Right lobe of liver (tissue), 6 donors: ENCODE measurements around the gene STAT5B. TPM values are rescaled to one million over a fixed set of nuclear protein-coding genes. Genes with fewer than 3 reads are reported as not detected.

ENCODE experiments used
- ATAC-seq, 4 donors: fragments of 200-7000 bp; cut with Tn5 transposase; one replicate each; pipeline ENCODE4 v1.9.1; 2020; ENCODE audit warnings: mild to moderate bottlenecking in 4 of 4, moderate library complexity in 4 of 4
- DNase-seq, 3 donors: peaks; one replicate each; pipeline ENCODE4 v3.0.0-alpha.2; 2020
- H3K27ac ChIP-seq, 3 donors: fragments of 200-600 bp; one replicate each; pipeline ENCODE4 v1.8.0; 2022
- H3K27me3 ChIP-seq, 2 donors: fragments of 200-600 bp; one replicate each; pipeline ENCODE4 v1.8.0; 2022
- H3K36me3 ChIP-seq, 4 donors: fragments of 200-600 bp; sonication (generic) in 1 of 4; one replicate each; pipeline versions ENCODE4 v1.5.1 to v1.8.0; 2017 to 2022; ENCODE audit warnings: control low read depth in 1 of 4
- H3K4me1 ChIP-seq, 4 donors: fragments of 200-600 bp; sonication (generic) in 1 of 4; one replicate each; pipeline versions ENCODE4 v1.5.1 to v1.8.0; 2017 to 2022; ENCODE audit warnings: control low read depth in 1 of 4
- H3K4me3 ChIP-seq, 3 donors: fragments of 200-600 bp; one replicate each; pipeline ENCODE4 v1.8.0; 2022
- H3K9me3 ChIP-seq, 4 donors: fragments of 200-600 bp; sonication (generic) in 1 of 4; one replicate each; pipeline versions ENCODE4 v1.5.1 to v1.8.0; 2017 to 2022; ENCODE audit warnings: control low read depth in 1 of 4
- POLR2A ChIP-seq: fragments of 450-650 bp; IDR thresholded peaks from one replicate; pipeline ENCODE4 v1.6.1; 2017; ENCODE audit warnings: antibody characterized with exemption, mild to moderate bottlenecking
- WGBS: methylation state at CpG from one replicate; pipeline ENCODE4 v1.1.6; 2018; ENCODE audit warnings: low coverage, low lambda C conversion rate; ENCODE audit not compliant: insufficient coverage; ENCODE audit errors: missing lambda C conversion rate; 5-methylcytosine and 5-hydroxymethylcytosine counted together
- intact Hi-C, 2 donors: fragments of 100-400 bp; cut with DNase I; formaldehyde crosslinking; loops; one replicate each; pipeline versions ENCODE4 v1.11.2 to v1.14.1; 2022
- total RNA-seq, 6 experiments: library from RNA; depleted of rRNA in 2 of 6; stranded (reverse); fragments of >200 nt in 2 of 6; fragmentation: NEBNext Ultra II Directional in 3 of 6; extraction: Animal tissue kit (Norgen Biotek cat#: 25700) in 3 of 6; gene quantifications; one replicate each; pipeline versions ENCODE4 v1.1.0 to v1.2.4, GENCODE V29; 2016 to 2023
- TF ChIP-seq, protein P1 (sequence below), 4 donors: fragments of 200-600 bp in 3 of 4; fragments of 450-650 bp in 1 of 4; IDR thresholded peaks; one replicate each; pipeline versions ENCODE4 v1.5.1 to v1.8.0; 2016 to 2022; ENCODE audit warnings: antibody characterized with exemption in 4 of 4, mild to moderate bottlenecking in 2 of 4
- donor health status: DM: no; HTN: yes; CAD: no.
- donor health status: DM: no; HTN: no; CAD: no.
- donor health status: DM: no; HTN: no; CAD: no.
- donor health status: DM: no; HTN: yes; CAD: no.
- donor health status: DM: no; HTN: yes; CAD: no.

Gene STAT5B
- total RNA-seq, 6 experiments from 2014 or later = 21.2 to 29.0 (median 26.7) TPM

DNA sequence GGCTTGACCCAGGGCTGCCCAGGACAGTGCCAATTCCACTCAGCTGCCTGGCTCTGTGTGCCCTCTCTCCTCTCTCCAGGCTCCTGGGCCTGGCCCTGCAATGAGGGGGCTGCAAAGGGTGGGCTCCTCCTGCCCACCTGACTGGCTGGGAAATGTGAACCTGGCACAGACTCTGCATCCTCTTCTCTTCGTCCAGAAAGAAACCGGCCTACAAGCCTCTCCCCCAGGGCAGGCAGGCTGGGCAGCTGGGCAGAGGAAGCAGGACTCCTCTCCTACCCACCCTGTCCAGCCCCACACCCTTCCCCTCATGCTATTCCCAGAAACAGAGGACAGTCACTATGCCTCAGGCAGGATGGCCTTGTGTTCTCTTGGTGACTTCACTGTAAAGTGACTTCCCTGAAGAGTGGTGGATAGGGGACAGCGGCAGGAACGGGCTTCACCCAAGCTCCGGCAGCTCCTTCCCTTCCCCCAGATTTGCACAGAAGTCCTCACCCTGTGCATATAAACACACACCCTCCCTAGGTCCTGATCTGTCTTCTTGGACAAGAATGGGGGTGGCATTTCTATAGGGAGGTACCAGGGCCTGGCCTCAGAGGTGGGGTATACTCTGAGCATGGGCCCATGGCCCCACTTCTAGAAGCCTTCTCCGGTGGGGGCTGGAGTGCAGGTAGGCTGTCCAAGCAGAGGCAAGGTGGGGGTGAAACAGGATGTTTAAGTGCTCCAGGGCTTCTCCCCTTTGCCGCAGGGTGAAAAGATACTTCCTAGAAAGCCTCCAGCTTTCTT, 7.2 kb upstream of the STAT5B start:
- ATAC-seq (no peak), DNase-seq (peak in 1 of 3 donors; percentile 30)
- intact Hi-C loops = no loop called here
- H3K9me3 ChIP-seq = no peaks in the 10 kb centered on the region
- H3K4me3 ChIP-seq = no peak overlapping the region
- WGBS = 91% methylated on average over 4 of the region's 7 CpGs
- H3K27ac ChIP-seq = no peak overlapping the region
- TF ChIP-seq POLR2A = no peak
- TF ChIP-seq, protein P1, sequence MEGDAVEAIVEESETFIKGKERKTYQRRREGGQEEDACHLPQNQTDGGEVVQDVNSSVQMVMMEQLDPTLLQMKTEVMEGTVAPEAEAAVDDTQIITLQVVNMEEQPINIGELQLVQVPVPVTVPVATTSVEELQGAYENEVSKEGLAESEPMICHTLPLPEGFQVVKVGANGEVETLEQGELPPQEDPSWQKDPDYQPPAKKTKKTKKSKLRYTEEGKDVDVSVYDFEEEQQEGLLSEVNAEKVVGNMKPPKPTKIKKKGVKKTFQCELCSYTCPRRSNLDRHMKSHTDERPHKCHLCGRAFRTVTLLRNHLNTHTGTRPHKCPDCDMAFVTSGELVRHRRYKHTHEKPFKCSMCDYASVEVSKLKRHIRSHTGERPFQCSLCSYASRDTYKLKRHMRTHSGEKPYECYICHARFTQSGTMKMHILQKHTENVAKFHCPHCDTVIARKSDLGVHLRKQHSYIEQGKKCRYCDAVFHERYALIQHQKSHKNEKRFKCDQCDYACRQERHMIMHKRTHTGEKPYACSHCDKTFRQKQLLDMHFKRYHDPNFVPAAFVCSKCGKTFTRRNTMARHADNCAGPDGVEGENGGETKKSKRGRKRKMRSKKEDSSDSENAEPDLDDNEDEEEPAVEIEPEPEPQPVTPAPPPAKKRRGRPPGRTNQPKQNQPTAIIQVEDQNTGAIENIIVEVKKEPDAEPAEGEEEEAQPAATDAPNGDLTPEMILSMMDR (IDR thresholded peaks at IDR 0.05) = no peak
- peaks cover 0 to 6% (median 2%) of the 10 kb centered on the region in 4 donors for H3K4me1 ChIP-seq
- no peaks in the 10 kb centered on the region for H3K36me3 ChIP-seq
- H3K27me3 ChIP-seq = no peaks in the 10 kb centered on the region

DNA sequence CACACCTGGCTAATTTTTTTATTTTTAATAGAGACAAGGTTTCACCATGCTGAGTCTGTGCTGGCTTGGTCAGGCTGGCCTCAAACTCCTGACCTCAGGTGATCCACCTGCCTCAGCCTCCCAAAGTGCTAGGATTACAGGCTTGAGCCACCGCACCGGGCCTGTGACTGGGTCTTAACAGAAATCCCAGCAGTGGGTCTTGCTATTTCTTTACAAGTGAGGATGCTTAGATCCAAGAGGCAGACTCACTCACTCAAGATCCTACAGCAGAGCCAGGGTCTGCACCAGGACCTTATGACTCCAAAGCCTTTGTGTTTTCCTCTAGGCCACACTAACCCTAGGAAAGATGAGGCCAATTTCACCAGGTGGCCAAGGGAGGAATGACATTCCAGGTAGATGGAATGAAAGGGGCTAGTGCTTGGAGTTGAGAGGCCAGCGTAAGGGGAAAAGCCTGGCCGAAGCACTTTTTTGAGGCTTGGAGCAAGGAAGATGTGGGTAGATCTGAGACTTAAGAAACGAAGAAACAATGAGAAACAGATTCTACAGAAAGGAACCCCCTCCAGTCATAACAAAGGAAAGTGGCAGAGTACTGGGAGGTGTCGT, 6.4 kb upstream of the STAT5B start:
- Histone ChIP-seq H3K4me3 (no peak overlapping the region), H3K27me3 (no peaks in the 10 kb centered on the region), H3K9me3 (no peaks in the 10 kb centered on the region), H3K27ac (no peak overlapping the region), H3K36me3 (no peaks in the 10 kb centered on the region), H3K4me1 (peaks cover 0 to 6% (median 2%) of the 10 kb centered on the region in 4 donors)
- TF ChIP-seq, protein P1 (IDR thresholded peaks at IDR 0.05) = no peak
- TF ChIP-seq POLR2A = no peak
- intact Hi-C loops = no loop called here
- DNase-seq (peak in 1 of 3 donors; percentile 28), ATAC-seq (no peak)
- 85% methylated on average over 4 of the region's 6 CpGs for WGBS

DNA sequence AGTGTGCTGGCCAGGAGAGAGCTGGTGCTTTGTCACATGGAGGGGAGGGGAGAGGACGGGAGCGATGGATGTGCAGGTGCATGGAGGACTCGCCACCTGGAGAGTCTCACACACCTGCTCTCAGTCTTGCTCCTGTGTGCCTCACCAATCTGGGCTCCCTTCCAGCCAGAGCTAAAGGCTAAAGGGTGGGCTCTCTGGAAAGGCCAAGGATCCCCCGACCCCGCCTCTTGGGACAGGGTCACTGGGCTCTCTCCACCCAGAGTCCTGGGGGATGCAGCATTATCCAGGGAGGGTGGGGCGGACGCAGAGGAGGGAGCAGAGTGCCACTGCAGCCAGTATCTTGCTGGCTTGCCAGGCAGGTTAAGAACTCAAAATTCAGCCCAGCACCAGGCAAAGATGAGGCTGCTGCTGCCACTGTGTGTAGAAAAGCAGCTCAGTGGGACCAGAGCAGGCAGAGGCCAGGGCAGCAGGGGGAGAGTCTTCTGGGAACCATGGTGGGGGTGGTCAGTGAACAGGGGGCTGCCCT, 5.4 kb upstream of the STAT5B start:
- 76% methylated on average over 3 of the region's 7 CpGs for WGBS
- Histone ChIP-seq H3K27me3 (no peaks in the 10 kb centered on the region), H3K4me3 (no peak overlapping the region), H3K27ac (no peak overlapping the region), H3K9me3 (no peaks in the 10 kb centered on the region), H3K4me1 (peaks cover 0 to 4% (median 0%) of the 10 kb centered on the region in 4 donors), H3K36me3 (no peaks in the 10 kb centered on the region)
- TF ChIP-seq, protein P1 (IDR thresholded peaks at IDR 0.05) = no peak
- no peak for TF ChIP-seq POLR2A
- DNase-seq (peak in 1 of 3 donors; percentile 43), ATAC-seq (no peak)
- intact Hi-C loops = no loop called here

DNA sequence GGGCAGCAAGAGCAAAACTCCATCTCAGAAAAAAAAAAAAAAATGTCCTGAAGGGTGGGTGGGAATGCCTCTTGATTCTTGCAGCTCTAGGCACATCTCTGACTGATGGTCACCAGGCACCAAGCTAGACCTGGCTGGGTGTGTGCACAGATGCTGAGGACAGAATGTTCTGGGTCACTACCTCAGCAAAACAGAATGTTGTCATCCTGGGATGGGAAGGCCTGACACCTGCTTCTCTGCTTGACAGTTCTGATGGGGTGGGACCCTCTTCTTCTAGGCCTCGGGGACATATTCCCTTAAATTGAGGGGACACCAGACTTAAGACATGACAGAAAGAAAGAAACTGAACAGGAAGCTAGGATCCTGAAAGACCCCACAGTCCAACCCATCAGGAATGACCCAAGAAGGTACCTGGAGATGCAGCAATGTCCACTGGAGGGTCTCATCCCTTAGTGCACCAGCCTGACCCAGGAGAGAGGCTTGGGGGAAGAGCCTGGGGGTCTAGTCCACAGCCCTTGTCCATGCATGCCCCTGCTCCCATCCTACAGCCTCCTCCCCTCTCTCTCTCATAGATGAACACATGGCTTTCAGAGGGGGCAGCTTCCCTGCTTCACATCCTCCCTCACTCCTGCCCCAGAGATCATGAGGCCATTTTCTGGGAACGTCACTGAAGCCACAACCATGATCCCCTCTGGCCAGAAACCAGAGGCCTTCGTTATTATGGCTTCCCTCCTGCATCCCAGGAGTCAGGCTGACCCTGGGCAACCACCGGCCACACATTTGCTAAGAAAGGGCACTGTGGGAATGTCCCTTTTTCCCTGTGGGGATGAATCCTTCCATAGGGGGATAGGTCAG, 3.8 kb upstream of the STAT5B start:
- 100% methylated on average over 2 of the region's 4 CpGs for WGBS

More for the DNA sequence above, 3.8 kb upstream of the STAT5B start:
- Histone ChIP-seq H3K27ac (no peak overlapping the region), H3K9me3 (no peaks in the 10 kb centered on the region), H3K4me3 (no peak overlapping the region), H3K27me3 (no peaks in the 10 kb centered on the region), H3K4me1 (peaks cover 0 to 8% (median 1%) of the 10 kb centered on the region in 4 donors), H3K36me3 (no peaks in the 10 kb centered on the region)
- intact Hi-C loops = no loop called here
- DNase-seq (peak in 1 of 3 donors; percentile 35), ATAC-seq (no peak)
- TF ChIP-seq, protein P1 (IDR thresholded peaks at IDR 0.05) = no peak
- TF ChIP-seq POLR2A = no peak
